Measurements from ENCODE around the gene ITPR3. TPM values are rescaled to one million over a fixed set of nuclear protein-coding genes. Genes with fewer than 3 reads are reported as not detected.

ITPR3 gene
- total RNA-seq, 1 donor from 2014 or later = 21.6 TPM

DNA sequence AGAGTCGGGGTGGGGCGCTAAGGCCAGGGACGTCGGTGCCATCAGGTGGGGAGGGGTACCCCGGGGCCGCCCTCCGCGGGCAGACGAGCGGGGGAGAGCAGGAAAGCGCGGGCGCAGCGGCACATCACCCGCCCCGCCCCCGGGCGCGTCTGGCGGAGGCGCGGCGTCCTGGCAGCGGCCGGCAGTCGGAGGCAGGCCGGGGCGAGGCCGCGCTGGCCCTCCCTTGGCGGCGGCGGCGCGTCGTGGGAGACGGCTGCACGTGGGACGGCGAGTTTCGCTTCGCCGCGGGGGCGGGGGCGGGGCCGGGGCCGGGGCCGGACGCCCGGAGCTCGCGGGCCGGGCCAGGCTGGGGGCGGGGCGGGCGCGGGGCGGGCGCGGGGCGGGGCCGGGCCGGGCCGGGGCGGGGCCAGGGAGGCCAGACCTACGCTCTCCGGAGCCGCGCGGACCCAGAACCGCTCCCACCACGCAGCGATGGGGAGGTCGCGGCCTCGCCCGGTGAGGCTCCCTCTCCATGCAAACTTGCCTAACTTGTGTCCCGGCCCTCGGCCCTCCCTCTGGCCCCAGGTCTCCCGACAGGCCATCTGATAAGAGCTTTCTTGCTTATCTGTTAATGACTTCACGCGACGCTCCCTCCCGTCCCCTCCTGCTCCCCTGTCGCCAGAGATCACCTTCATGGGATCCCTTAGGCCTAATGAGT, 12.5 kb downstream of the ITPR3 start:
- Mint-ChIP-seq H3K9me3 (ENCODE audit: unreplicated experiment) (no peaks in the 10 kb centered on the region), H3K27me3 (ENCODE audit: unreplicated experiment) (no peaks in the 10 kb centered on the region), H3K4me1 (ENCODE audit: unreplicated experiment) (peaks cover 40% of the 10 kb centered on the region), H3K4me3 (ENCODE audit: unreplicated experiment) (peak overlapping the region; percentile 83), H3K36me3 (ENCODE audit: unreplicated experiment) (peaks cover 2% of the 10 kb centered on the region), H3K27ac (ENCODE audit: unreplicated experiment) (peak overlapping the region; percentile 72)
- TF ChIP-seq, protein P1, sequence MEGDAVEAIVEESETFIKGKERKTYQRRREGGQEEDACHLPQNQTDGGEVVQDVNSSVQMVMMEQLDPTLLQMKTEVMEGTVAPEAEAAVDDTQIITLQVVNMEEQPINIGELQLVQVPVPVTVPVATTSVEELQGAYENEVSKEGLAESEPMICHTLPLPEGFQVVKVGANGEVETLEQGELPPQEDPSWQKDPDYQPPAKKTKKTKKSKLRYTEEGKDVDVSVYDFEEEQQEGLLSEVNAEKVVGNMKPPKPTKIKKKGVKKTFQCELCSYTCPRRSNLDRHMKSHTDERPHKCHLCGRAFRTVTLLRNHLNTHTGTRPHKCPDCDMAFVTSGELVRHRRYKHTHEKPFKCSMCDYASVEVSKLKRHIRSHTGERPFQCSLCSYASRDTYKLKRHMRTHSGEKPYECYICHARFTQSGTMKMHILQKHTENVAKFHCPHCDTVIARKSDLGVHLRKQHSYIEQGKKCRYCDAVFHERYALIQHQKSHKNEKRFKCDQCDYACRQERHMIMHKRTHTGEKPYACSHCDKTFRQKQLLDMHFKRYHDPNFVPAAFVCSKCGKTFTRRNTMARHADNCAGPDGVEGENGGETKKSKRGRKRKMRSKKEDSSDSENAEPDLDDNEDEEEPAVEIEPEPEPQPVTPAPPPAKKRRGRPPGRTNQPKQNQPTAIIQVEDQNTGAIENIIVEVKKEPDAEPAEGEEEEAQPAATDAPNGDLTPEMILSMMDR (IDR thresholded peaks at IDR 0.05) = no peak
- DNase-seq (ENCODE audit: extremely low spot score, unreplicated experiment) = no peak

DNA sequence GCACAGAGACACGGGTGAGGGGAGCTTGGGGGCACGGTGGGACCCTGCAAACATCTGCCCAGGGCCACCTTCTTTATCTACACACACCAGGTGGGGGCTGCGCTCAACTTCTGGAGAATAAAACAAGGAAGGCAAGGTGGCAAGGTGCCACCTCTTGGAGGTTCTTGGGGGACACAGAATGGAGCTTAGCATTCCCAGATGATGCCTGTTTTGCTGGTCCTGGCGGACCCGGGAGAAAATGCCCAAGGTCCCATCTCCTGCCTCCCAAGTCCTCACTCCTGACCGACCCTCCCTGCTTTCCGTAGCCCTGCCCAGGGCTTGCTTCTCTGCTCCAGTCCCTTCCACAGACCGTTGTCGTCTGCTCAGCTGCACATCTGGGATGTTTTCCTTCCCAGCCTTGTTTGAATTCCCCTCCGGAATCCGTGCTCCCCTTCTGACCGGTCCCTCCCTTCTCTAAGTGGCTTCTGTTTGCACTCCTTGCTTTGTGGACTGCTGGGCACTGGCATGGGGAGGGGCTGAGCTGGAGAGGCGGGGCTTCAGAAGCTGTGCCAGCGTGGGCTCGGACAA, 13.1 kb downstream of the ITPR3 start:
- Mint-ChIP-seq H3K36me3 (ENCODE audit: unreplicated experiment) (peaks cover 2% of the 10 kb centered on the region), H3K4me1 (ENCODE audit: unreplicated experiment) (peaks cover 38% of the 10 kb centered on the region), H3K4me3 (ENCODE audit: unreplicated experiment) (peak overlapping the region; percentile 83), H3K27me3 (ENCODE audit: unreplicated experiment) (no peaks in the 10 kb centered on the region), H3K9me3 (ENCODE audit: unreplicated experiment) (no peaks in the 10 kb centered on the region), H3K27ac (ENCODE audit: unreplicated experiment) (peak overlapping the region; percentile 72)
- DNase-seq (ENCODE audit: extremely low spot score, unreplicated experiment) = no peak
- TF ChIP-seq, protein P1 (IDR thresholded peaks at IDR 0.05) = no peak

DNA sequence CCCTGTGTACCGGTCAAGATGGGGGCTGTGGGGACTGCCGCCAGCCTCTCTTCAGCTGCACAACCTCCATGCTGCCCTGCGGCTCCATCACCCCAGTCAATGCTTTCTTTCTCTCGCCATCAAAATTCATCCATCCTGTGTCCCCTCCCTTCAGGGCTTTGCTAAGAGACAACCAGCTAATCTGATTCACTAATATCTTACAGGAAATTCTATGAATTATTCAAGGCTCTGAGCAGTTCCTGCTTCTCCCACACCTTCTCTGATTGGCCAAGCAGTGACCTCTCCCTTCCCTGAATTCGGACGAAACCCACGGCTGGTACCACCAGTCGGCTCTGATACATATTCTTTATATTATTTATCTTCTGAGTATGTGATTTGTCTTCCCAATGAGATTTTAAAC, 13.8 kb downstream of the ITPR3 start:
- peaks cover 38% of the 10 kb centered on the region for H3K4me1 Mint-ChIP-seq (ENCODE audit: unreplicated experiment)
- H3K27ac Mint-ChIP-seq (ENCODE audit: unreplicated experiment) = no peak overlapping the region
- TF ChIP-seq, protein P1 (IDR thresholded peaks at IDR 0.05) = no peak
- H3K27me3 Mint-ChIP-seq (ENCODE audit: unreplicated experiment) = no peaks in the 10 kb centered on the region
- H3K36me3 Mint-ChIP-seq (ENCODE audit: unreplicated experiment) = peaks cover 2% of the 10 kb centered on the region
- DNase-seq (ENCODE audit: extremely low spot score, unreplicated experiment) = no peak
- no peaks in the 10 kb centered on the region for H3K9me3 Mint-ChIP-seq (ENCODE audit: unreplicated experiment)
- peak overlapping the region; percentile 7 for H3K4me3 Mint-ChIP-seq (ENCODE audit: unreplicated experiment)

DNA sequence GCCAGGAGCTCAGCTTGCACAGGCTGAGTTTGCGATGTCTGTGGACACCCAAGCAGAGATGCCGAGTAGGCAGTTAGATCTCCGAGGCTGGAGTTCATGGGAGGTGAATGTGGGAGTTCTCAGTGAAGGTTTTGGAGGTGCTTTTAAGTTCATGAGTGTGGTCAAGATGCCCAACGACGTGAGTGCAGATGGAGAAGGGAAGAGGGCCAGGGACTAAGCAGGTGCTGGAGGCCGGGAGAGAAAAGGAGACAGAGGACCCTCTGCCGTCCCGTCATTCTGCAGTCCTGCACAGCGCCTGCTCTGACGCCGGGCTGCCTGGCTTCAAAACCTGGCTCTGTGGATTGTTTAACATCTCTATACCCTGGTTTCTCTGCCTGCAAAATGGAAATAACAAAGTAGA, 15.5 kb downstream of the ITPR3 start:
- Mint-ChIP-seq H3K9me3 (ENCODE audit: unreplicated experiment) (no peaks in the 10 kb centered on the region), H3K27me3 (ENCODE audit: unreplicated experiment) (no peaks in the 10 kb centered on the region), H3K4me1 (ENCODE audit: unreplicated experiment) (peaks cover 34% of the 10 kb centered on the region), H3K4me3 (ENCODE audit: unreplicated experiment) (no peak overlapping the region), H3K27ac (ENCODE audit: unreplicated experiment) (no peak overlapping the region), H3K36me3 (ENCODE audit: unreplicated experiment) (peaks cover 2% of the 10 kb centered on the region)
- TF ChIP-seq, protein P1 (IDR thresholded peaks at IDR 0.05) = no peak
- DNase-seq (ENCODE audit: extremely low spot score, unreplicated experiment) = no peak

DNA sequence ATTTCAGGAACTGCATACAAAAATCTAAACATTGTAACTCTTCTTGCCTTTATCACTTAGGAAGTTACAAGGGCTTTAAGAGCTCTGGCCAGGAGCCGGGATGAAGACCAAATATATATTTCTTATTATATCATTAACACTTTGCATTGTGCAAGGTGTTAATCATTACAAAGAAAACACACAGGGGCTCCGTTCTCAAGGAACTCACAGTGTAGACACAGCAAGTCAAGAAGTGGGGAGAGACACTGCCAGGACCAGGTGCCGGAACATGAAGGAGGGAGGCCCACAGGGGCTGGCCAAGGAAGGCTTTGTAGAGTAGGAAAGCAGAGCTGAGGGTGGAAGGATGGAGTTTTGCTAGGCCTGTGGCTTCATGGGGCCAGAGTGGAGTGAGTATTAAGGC, 17.4 kb downstream of the ITPR3 start:
- TF ChIP-seq, protein P1 (IDR thresholded peaks at IDR 0.05) = no peak
- Mint-ChIP-seq H3K9me3 (ENCODE audit: unreplicated experiment) (no peaks in the 10 kb centered on the region), H3K36me3 (ENCODE audit: unreplicated experiment) (peaks cover 5% of the 10 kb centered on the region), H3K4me3 (ENCODE audit: unreplicated experiment) (no peak overlapping the region), H3K27me3 (ENCODE audit: unreplicated experiment) (no peaks in the 10 kb centered on the region), H3K27ac (ENCODE audit: unreplicated experiment) (no peak overlapping the region), H3K4me1 (ENCODE audit: unreplicated experiment) (peaks cover 18% of the 10 kb centered on the region)
- DNase-seq (ENCODE audit: extremely low spot score, unreplicated experiment) = no peak
